Sigmoid colon (tissue), 4 donors: ENCODE data around the gene WDFY4.

Source experiments
- CTCF ChIP-seq, 4 experiments: fragments of 450-650 bp in 3 of 4; fragments of 200-600 bp in 1 of 4; IDR thresholded peaks; one replicate each; pipeline ENCODE4 v1.5.1; 2016 to 2019; ENCODE audit warnings: antibody characterized with exemption in 4 of 4, mild to moderate bottlenecking in 3 of 4, moderate library complexity in 2 of 4
- EP300 ChIP-seq, 4 donors: sonication (generic); formaldehyde crosslinking; IDR thresholded peaks; one replicate each; pipeline ENCODE4 v1.6.1; 2017; ENCODE audit warnings: antibody characterized with exemption in 4 of 4
- POLR2A ChIP-seq, 2 donors: fragments of 450-650 bp; IDR thresholded peaks; one replicate each; pipeline ENCODE4 v1.6.1; 2016; ENCODE audit warnings: antibody characterized with exemption in 2 of 2, mild to moderate bottlenecking in 2 of 2, moderate library complexity in 2 of 2
- POLR2AphosphoS5 ChIP-seq, 4 donors: sonication (generic); formaldehyde crosslinking; IDR thresholded peaks; one replicate each; pipeline ENCODE4 v1.6.1; 2017; ENCODE audit warnings: antibody characterized with exemption in 4 of 4

- TF ChIP-seq CTCF (IDR thresholded peaks at IDR 0.05) = no peak
- TF ChIP-seq EP300 (IDR thresholded peaks at IDR 0.05) = no peak
- TF ChIP-seq POLR2AphosphoS5 (IDR thresholded peaks at IDR 0.05) = no peak
- no peak for TF ChIP-seq POLR2A (IDR thresholded peaks at IDR 0.05)
Measured at GRCh38 chr10:48774416-48775205, 89.9 kb downstream of the WDFY4 start.
